ENCODE data around the gene HNRNPR. TPM values are rescaled to one million over a fixed set of nuclear protein-coding genes. Genes with fewer than 3 reads are reported as not detected.

HNRNPR gene
- total RNA-seq, 1 donor from 2014 or later, result 146 TPM

- TF ChIP-seq, protein P1, sequence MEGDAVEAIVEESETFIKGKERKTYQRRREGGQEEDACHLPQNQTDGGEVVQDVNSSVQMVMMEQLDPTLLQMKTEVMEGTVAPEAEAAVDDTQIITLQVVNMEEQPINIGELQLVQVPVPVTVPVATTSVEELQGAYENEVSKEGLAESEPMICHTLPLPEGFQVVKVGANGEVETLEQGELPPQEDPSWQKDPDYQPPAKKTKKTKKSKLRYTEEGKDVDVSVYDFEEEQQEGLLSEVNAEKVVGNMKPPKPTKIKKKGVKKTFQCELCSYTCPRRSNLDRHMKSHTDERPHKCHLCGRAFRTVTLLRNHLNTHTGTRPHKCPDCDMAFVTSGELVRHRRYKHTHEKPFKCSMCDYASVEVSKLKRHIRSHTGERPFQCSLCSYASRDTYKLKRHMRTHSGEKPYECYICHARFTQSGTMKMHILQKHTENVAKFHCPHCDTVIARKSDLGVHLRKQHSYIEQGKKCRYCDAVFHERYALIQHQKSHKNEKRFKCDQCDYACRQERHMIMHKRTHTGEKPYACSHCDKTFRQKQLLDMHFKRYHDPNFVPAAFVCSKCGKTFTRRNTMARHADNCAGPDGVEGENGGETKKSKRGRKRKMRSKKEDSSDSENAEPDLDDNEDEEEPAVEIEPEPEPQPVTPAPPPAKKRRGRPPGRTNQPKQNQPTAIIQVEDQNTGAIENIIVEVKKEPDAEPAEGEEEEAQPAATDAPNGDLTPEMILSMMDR (IDR thresholded peaks at IDR 0.05; ENCODE audit: unreplicated experiment), result no peak
- no peaks in the 10 kb centered on the region for H3K9me3 Mint-ChIP-seq (ENCODE audit: unreplicated experiment)
- peak overlapping the region; percentile 66 for H3K4me3 Mint-ChIP-seq (ENCODE audit: unreplicated experiment)
- peaks cover 46% of the 10 kb centered on the region for H3K4me1 Mint-ChIP-seq (ENCODE audit: unreplicated experiment)
- peaks cover 17% of the 10 kb centered on the region for H3K36me3 Mint-ChIP-seq (ENCODE audit: low read depth, unreplicated experiment)
- peaks cover 20% of the 10 kb centered on the region for H3K27me3 Mint-ChIP-seq (ENCODE audit: unreplicated experiment)
- peak overlapping the region; percentile 97 for H3K27ac Mint-ChIP-seq (ENCODE audit: unreplicated experiment)
- no peak for DNase-seq (ENCODE audit: low spot score)
Measured at GRCh38 chr1:23371987-23372880, 28.1 kb upstream of the HNRNPR start.

DNA sequence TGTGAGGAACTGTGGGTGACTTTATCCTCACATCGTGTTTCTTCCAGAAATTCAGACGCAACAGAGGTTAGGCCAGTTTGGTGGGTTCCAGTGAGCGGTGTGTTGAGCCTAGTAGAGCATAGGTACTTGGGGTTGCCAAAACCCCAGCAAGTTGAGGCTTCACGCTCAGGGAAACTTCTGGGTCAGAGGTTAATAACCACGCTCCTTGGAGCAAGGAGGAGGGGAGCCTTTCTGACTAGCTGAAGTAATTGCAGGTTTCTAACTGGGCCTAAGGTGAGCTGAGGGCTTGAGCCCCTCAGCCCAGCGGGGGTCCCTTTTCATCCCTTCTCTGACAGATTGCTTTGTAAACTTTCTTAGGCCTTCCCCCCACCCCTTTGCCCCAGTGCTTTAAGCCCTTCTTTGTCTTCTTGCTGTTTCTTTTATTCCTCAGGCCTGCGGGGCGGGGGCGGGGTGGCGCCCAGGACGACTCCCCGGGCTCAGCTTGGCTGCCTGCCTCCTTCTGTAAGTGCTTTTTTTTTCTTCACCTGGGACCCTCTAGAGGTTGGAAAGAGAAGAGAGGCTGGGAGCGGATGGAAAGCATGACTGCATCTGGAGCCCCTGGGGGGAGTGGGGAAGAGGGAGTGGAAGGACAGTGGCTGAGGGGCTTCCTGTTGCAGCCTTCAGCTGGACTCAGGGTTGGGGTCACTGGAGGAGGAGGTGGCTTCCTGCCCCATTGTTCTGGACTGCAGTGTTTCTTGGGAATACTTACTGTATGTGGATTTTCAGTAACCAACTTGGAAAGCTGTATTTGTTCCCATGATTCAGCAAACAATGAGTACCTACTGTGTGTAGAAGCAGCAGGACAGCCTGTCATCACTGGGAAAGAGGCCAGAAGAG lies 26.9 kb upstream of the HNRNPR start:
- Mint-ChIP-seq H3K9me3 (ENCODE audit: unreplicated experiment) (peaks cover 5% of the 10 kb centered on the region), H3K27ac (ENCODE audit: unreplicated experiment) (peak overlapping the region; percentile 97), H3K36me3 (ENCODE audit: low read depth, unreplicated experiment) (peaks cover 30% of the 10 kb centered on the region), H3K27me3 (ENCODE audit: unreplicated experiment) (peaks cover 20% of the 10 kb centered on the region), H3K4me3 (ENCODE audit: unreplicated experiment) (peak overlapping the region; percentile 96), H3K4me1 (ENCODE audit: unreplicated experiment) (peaks cover 48% of the 10 kb centered on the region)
- TF ChIP-seq, protein P1 (IDR thresholded peaks at IDR 0.05; ENCODE audit: unreplicated experiment), result peak; percentile 34
- peak; percentile 76 for DNase-seq (ENCODE audit: low spot score)

DNA sequence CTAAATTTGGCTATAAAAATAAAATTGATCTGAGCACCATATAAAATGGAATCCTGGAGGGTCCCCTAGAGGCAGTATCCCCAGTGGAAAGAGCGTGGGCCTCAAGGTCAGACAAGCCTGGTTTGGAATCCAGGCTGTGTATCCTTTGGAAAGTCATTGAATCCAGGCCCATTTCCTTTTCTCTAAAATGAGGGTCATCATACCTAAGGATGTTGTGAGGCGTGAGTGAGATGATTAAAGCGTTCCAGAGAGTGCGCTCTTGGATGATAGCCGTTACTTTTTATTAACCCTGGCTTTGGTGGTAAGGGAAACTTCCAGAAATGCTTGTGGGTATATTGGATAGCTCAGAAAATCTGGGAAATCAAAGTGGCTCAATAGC lies 26.2 kb upstream of the HNRNPR start:
- Mint-ChIP-seq H3K9me3 (ENCODE audit: unreplicated experiment) (peaks cover 8% of the 10 kb centered on the region), H3K27me3 (ENCODE audit: unreplicated experiment) (peaks cover 20% of the 10 kb centered on the region), H3K36me3 (ENCODE audit: low read depth, unreplicated experiment) (peaks cover 34% of the 10 kb centered on the region), H3K27ac (ENCODE audit: unreplicated experiment) (peak overlapping the region; percentile 97), H3K4me1 (ENCODE audit: unreplicated experiment) (peaks cover 48% of the 10 kb centered on the region), H3K4me3 (ENCODE audit: unreplicated experiment) (peak overlapping the region; percentile 96)
- no peak for DNase-seq (ENCODE audit: low spot score)
- TF ChIP-seq, protein P1 (IDR thresholded peaks at IDR 0.05; ENCODE audit: unreplicated experiment), result no peak

DNA sequence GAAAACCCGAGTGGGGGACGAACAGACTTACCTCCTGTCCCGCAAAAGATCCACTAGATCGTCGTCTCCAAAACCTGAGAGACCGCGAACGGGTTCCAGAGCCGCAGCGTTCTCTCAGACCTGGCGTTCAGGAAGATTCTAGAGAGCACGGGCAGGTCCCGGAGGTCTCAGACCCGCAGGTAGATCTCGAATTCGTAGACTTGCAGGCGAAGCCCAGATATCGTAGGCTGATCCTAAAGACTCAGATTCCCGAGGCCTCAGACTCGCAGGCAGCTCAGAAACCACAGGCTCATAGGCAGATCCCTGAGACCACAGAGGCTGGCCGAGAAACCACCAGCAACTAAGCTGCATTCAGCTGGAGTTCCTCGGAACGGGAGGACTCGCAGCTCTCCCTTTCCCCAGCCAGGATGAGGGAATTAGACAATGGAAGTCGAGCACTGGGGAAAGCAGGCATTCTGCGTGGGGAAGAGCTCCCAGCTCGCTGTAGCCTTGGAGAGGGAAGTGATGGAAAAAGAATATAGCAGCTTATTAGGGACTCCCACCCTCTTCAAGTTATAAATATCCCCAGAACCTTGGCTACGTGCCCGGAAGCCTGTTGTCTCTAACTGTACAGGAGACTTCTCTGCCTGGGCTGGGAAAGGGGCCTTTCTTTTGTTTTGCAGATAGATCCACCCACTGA lies 25.4 kb upstream of the HNRNPR start, which contains the start of gene ZNF436:
ZNF436 (minus strand) TSS at position 502 of the 679 bp plus-strand sequence. CDS start 1,831 bp downstream, outside the sequence.
- H3K4me3 Mint-ChIP-seq (ENCODE audit: unreplicated experiment), result peak within 1 kb of the TSS; percentile 96

More for the DNA sequence above, 25.4 kb upstream of the HNRNPR start, which contains the start of gene ZNF436:
- peak; percentile 30 for DNase-seq (ENCODE audit: low spot score)
- peaks cover 13% of the 10 kb centered on the region for H3K9me3 Mint-ChIP-seq (ENCODE audit: unreplicated experiment)
- H3K4me1 Mint-ChIP-seq (ENCODE audit: unreplicated experiment), result peaks cover 46% of the 10 kb centered on the region
- H3K27ac Mint-ChIP-seq (ENCODE audit: unreplicated experiment), result peak within 1 kb of the TSS; percentile 97
- H3K36me3 Mint-ChIP-seq (ENCODE audit: low read depth, unreplicated experiment), result peaks cover 36% of the 10 kb centered on the region
- TF ChIP-seq, protein P1 (IDR thresholded peaks at IDR 0.05; ENCODE audit: unreplicated experiment), result no peak
- peaks cover 20% of the 10 kb centered on the region for H3K27me3 Mint-ChIP-seq (ENCODE audit: unreplicated experiment)

All from endothelial cell (in vitro differentiated cells).